LHCN-M2 (cell line): ENCODE measurements around the gene TFIP11. TPM values are rescaled to one million over a fixed set of nuclear protein-coding genes. Genes with fewer than 3 reads are reported as not detected.

ENCODE experiments used
- DNase-seq: peaks from one replicate; pipeline ENCODE4 v3.0.0-alpha.2; 2012; ENCODE audit warnings: low read depth
- total RNA-seq: library from RNA; depleted of rRNA; stranded (reverse); fragments of >200 nt; gene quantifications from 2 replicates; pipeline ENCODE4 v1.2.3, GENCODE V29; 2014; rRNA removed

Gene TFIP11
- total RNA-seq, 1 experiment from 2014 or later = 28.5 TPM

- no peak for DNase-seq
Observed at GRCh38 chr22:26450453-26451185, 61.7 kb downstream of the TFIP11 start.

- DNase-seq = no peak
Observed at GRCh38 chr22:26448941-26449340, 63.3 kb downstream of the TFIP11 start.

DNA sequence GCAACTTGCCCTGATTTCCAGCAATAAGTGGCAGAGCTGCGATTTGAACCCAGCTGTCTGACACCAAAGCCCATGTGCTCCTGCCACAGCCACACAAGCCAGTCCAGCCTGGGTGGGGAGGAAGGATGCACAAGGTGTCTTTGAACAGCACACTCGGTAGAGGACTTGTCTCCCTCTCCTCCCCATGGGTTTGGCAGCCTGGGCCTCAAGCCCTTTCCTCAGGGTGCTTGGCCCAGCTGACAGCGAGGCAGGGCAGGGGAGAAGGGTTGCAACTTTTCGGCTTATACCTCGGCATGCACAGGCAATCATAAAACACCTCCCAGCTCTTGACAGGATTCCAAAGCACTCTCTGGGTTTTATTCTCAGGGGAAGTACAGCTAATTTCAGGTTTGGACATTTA is 63.9 kb downstream of the TFIP11 start:
- DNase-seq = no peak

DNA sequence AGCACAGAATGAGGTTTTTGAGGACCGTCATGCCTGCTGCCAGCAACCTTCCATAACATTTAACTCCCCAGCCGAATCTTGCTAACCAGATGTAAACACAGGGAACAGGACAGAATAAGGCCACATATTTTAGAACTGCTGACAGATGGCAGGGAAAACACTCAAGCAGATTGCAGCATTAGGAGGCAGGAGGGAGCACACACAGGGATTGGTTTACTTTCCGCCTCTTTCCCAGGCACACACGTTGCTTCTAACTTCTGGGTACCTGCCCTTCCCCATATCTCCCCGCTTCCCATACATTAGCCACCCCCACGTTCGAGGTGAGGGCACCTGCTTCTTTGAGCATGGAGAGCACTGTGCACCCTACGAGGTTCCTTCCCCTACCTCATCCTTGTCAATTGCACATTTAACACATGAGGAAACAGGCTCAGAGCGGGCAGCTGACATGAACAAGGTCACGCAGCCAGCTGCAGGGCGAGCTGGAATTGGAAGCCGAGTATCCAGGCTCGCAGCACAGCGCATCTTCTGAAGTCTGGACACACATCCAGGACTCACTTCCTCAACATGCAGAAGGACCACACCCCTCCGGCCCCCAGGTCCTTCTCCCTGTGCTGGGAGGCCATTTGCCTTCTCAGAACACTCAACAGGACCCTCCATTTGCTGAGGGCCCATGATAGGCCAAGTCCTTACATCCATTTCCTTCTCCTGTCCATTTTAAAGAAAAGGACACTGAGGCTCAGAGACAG is 64.5 kb downstream of the TFIP11 start:
- no peak for DNase-seq

- no peak for DNase-seq
Observed at GRCh38 chr22:26446808-26447515, 65.3 kb downstream of the TFIP11 start.

DNA sequence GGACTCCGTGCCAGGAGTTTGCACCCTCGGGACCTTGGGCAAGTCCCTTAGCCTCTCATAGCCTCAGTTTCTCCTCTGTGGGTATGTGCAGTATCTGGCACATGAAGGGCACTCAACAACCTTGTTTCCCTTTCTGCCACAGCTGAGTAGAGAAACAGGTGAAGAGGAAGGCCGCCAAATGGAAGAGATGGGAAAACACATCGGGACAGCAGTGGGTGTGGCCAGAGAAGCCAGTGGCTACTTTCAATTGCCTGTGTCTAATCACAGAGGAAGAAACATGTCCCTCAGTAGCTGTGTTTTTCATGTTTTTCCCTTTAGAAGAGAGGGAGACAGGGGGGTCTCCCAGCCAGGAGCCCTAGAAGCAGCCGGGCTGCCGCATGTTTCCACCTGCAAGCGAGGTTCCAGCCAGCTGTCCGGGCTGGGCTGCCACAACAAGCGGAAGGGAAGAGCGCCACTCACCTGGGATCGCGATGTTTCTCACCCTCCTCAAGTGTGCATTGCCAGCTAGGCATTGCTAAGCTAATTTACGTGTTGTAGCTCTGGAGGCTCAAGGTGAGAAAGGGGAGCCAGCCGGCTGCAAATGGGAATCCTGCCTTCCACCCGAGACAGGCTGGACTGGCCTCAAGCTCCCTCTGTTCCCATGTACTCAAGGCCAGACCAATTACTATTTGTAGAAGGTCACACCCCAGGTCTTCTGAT is 66.5 kb downstream of the TFIP11 start:
- DNase-seq = no peak

DNA sequence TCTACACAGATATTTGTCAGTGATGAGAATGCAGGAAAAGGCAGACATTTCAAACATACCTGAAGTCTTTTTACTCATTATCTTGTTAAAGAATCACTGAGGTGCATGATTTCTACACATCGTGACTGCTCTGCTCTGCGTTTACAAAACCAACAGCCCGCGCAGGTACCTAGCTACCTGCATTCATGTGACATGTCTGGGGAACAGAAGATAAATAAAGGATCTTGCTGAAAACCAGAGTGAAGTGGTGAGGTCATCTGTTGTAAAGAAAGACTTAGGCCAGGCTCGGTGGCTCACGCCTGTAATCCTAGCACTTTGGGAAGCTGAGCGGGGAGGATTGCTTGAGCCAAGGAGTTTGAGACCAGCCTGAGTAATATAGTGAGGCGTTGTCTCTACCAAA is 67.5 kb downstream of the TFIP11 start:
- DNase-seq = no peak

DNA sequence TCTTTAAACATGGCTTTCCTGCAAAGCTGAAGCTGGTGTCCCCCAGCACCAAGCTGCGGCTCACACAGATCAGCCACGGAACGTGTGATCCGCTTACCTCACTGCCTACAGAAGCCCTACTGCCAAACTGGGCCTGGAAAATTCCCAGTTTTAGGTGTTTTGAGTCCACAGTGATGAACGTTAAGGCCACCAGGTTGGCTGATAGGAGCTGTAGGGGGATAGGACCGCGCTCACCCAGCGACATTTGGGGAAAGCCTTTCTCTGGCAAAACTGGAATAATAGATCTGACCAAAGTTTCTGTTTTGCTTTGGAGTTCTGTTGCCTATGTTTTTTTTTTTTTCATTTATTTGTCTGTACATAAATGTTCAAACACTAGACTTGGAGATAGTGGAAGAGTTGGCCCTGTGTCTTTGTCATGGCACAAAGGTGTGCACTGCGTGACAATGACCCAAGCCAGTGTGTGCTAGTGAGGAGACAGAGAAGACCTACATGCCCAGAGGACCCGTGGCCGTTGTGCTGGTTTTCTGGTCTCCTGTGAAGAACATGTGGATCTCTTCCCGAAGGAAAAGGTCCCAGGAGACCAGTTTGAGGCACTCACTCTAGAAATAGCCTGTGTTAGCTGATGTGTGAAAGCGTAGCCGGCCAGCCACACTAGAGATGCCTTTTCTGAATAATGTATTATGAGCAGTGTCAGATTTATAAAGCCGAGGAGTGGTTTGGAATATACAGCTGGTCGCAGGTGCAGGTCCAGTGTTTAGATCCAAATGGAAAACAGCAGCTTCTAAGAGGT is 68.2 kb downstream of the TFIP11 start:
- DNase-seq = no peak

GRCh38 chr22:26442086-26442756 is 70.1 kb downstream of the TFIP11 start:
- no peak for DNase-seq

Other genes starting within 250 kb of the TFIP11 start
- gene ASPHD2, start 83.2 kb downstream of the TFIP11 start, total RNA-seq = 2.0 and 2.4 TPM in 2 replicates
- 24.3 and 42.3 TPM in 2 replicates for gene HPS4, start 28.7 kb downstream of the TFIP11 start, total RNA-seq
- gene SRRD, start 28.6 kb downstream of the TFIP11 start, total RNA-seq = 17.1 and 20.4 TPM in 2 replicates
- gene TPST2, start 77.7 kb upstream of the TFIP11 start, total RNA-seq = 20.1 and 30.0 TPM in 2 replicates
- gene CRYBB1, start 105.6 kb upstream of the TFIP11 start, total RNA-seq = not detected in 2 replicates
- gene CRYBA4, start 109.5 kb upstream of the TFIP11 start, total RNA-seq = not detected in 2 replicates
- gene MIAT, start 145.1 kb upstream of the TFIP11 start, total RNA-seq = 0.17 and 0.19 TPM in 2 replicates